H1 (cell line): ENCODE measurements around the gene RDH16.

Experiments used
- EP300 ChIP-seq, 2 experiments: IDR thresholded peaks; 1 replicate in 1 of 2; 2 replicates in 1 of 2; pipeline ENCODE4 v1.6.1; 2011 to 2012; ENCODE audit warnings: low read depth in 2 of 2, low read length in 2 of 2, mild to moderate bottlenecking in 2 of 2, borderline replicate concordance in 1 of 2, inconsistent platforms in 1 of 2, moderate library complexity in 1 of 2
- MAFK ChIP-seq: IDR thresholded peaks from 2 replicates; pipeline ENCODE4 v1.6.1; 2012; ENCODE audit warnings: low read depth, mild to moderate bottlenecking, improper control_type of control experiment, low read length
- RFX5 ChIP-seq: IDR thresholded peaks from 2 replicates; pipeline ENCODE4 v1.6.1; 2011; ENCODE audit warnings: low read depth, low read length, improper control_type of control experiment, borderline replicate concordance
- TF ChIP-seq, protein P1 (sequence below), 3 experiments: IDR thresholded peaks; 1 replicate in 2 of 3; 2 replicates in 1 of 3; pipeline versions ENCODE4 v1.5.1 to v1.6.1; 2011; ENCODE audit warnings: low read length in 3 of 3, mild to moderate bottlenecking in 3 of 3, inconsistent platforms in 2 of 3, low read depth in 1 of 3, moderate library complexity in 1 of 3; ENCODE audit not compliant: insufficient read depth in 1 of 3; ENCODE audit errors: control extremely low read depth in 1 of 3

DNA sequence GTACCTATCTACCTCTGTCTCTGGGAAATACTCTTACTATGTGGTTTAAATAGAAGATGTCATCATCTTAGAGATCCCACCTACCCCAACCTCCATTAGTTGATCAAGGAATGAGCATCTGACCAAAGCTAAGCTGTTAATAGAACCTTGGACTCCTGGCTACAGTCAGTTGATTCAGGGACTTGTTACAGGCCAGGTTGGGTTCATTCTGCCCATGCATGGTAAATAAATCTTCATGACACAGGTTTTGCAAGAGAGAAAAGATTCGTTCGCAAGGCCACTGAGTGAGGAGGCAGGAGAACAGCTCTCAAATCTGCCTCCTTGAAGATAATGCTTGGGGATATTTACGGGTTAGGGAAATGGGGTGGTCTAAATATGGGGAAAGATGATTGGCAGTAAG lies 42.7 kb downstream of the RDH16 start:
- TF ChIP-seq, protein P1, sequence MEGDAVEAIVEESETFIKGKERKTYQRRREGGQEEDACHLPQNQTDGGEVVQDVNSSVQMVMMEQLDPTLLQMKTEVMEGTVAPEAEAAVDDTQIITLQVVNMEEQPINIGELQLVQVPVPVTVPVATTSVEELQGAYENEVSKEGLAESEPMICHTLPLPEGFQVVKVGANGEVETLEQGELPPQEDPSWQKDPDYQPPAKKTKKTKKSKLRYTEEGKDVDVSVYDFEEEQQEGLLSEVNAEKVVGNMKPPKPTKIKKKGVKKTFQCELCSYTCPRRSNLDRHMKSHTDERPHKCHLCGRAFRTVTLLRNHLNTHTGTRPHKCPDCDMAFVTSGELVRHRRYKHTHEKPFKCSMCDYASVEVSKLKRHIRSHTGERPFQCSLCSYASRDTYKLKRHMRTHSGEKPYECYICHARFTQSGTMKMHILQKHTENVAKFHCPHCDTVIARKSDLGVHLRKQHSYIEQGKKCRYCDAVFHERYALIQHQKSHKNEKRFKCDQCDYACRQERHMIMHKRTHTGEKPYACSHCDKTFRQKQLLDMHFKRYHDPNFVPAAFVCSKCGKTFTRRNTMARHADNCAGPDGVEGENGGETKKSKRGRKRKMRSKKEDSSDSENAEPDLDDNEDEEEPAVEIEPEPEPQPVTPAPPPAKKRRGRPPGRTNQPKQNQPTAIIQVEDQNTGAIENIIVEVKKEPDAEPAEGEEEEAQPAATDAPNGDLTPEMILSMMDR (IDR thresholded peaks at IDR 0.05; ENCODE audit: control extremely low read depth in 1 of 3, insufficient read depth in 1 of 3, low read depth in 1 of 3, low read length in 3 of 3) = no peak
- no peak for TF ChIP-seq MAFK
- TF ChIP-seq RFX5 = no peak
- no peak for TF ChIP-seq EP300 (IDR thresholded peaks at IDR 0.05; ENCODE audit: borderline replicate concordance in 1 of 2, low read depth in 2 of 2, low read length in 2 of 2)
